Activated naive CD4-positive, alpha-beta T cell (primary cell): ENCODE results near the gene ACVR2B.
"Not testable (repeated sequence)": the region's sequence is repeated elsewhere in the genome, so short reads cannot be mapped to it uniquely, and the experiment has no call there.

ENCODE experiments used
- DNase-seq, 4 experiments: peaks; one replicate each; lab custom pipeline; 2025; lab: John Stamatoyannopoulos, UW

The ACVR2B gene

GRCh38 chr3:38453075-38453912 lies at the start of gene ACVR2B:
TSS of gene ACVR2B (plus strand) at chr3:38453890. CDS start at chr3:38454323, 433 bp downstream.
- peak in 3 of 4 experiments; percentile 23 to 65 (median 27) for DNase-seq

- no peak for DNase-seq
Observed at GRCh38 chr3:38404286-38404685, 49.4 kb upstream of the ACVR2B start.

- no peak for DNase-seq
Observed at GRCh38 chr3:38411591-38411990, 42.1 kb upstream of the ACVR2B start.

- DNase-seq, result not testable (repeated sequence)
Observed at GRCh38 chr3:38420758-38421157, 32.9 kb upstream of the ACVR2B start.

- DNase-seq, result no peak
Observed at GRCh38 chr3:38421679-38422336, 31.9 kb upstream of the ACVR2B start.

- DNase-seq, result not testable (repeated sequence)
Observed at GRCh38 chr3:38426798-38427426, 26.8 kb upstream of the ACVR2B start.

- not testable (repeated sequence) for DNase-seq
Observed at GRCh38 chr3:38432871-38433658, 20.6 kb upstream of the ACVR2B start.

- DNase-seq, result not testable (repeated sequence)
Observed at GRCh38 chr3:38433661-38434060, 20.0 kb upstream of the ACVR2B start.

- DNase-seq, result not testable (repeated sequence)
Observed at GRCh38 chr3:38438436-38439069, 15.1 kb upstream of the ACVR2B start.

- DNase-seq, result not testable (repeated sequence)
Observed at GRCh38 chr3:38443205-38443604, 10.5 kb upstream of the ACVR2B start.

- no peak for DNase-seq
Observed at GRCh38 chr3:38446085-38446686, 7.5 kb upstream of the ACVR2B start.

GRCh38 chr3:38446812-38447211 lies 6.9 kb upstream of the ACVR2B start:
- no peak for DNase-seq

GRCh38 chr3:38450853-38451252 lies 2.8 kb upstream of the ACVR2B start:
- no peak for DNase-seq

GRCh38 chr3:38453913-38454177 lies 155 bp downstream of the ACVR2B start:
- DNase-seq, result no peak

- DNase-seq, result peak in 1 of 4 experiments; percentile 36
Observed at GRCh38 chr3:38454178-38454883, 641 bp downstream of the ACVR2B start.

- peak in 1 of 4 experiments; percentile 43 for DNase-seq
Observed at GRCh38 chr3:38454884-38455638, 1.4 kb downstream of the ACVR2B start.

GRCh38 chr3:38455639-38456430 lies 2.1 kb downstream of the ACVR2B start:
- no peak for DNase-seq

GRCh38 chr3:38457111-38458003 lies 3.7 kb downstream of the ACVR2B start:
- DNase-seq, result no peak
